Activated naive CD8-positive, alpha-beta T cell treated with anti-CD3 and anti-CD28 coated beads for 36 hours (primary cell): ENCODE measurements around the gene PTGDR2. TPM values are rescaled to one million over a fixed set of nuclear protein-coding genes. Genes with fewer than 3 reads are reported as not detected.
A peak's percentile ranks its signal among the peaks of the same experiment; 100 is the strongest.

ENCODE experiments used
- DNase-seq: peaks from one replicate; pipeline ENCODE4 v3.0.0; 2021
- H3K27ac Mint-ChIP-seq: one replicate; pipeline ENCODE4 v1.8.0; 2022; ENCODE audit warnings: mild to moderate bottlenecking, moderate library complexity, mixed read lengths
- H3K27me3 Mint-ChIP-seq: one replicate; pipeline ENCODE4 v1.8.0; 2022; ENCODE audit warnings: mild to moderate bottlenecking, mixed read lengths
- H3K36me3 Mint-ChIP-seq: one replicate; pipeline ENCODE4 v1.8.0; 2021; ENCODE audit warnings: mild to moderate bottlenecking, mixed read lengths
- H3K4me1 Mint-ChIP-seq: one replicate; pipeline ENCODE4 v1.8.0; 2021; ENCODE audit warnings: mixed read lengths
- H3K4me3 Mint-ChIP-seq: one replicate; pipeline ENCODE4 v1.8.0; 2022; ENCODE audit warnings: mild to moderate bottlenecking, moderate library complexity, mixed read lengths
- H3K9me3 Mint-ChIP-seq: one replicate; pipeline ENCODE4 v1.8.0; 2022; ENCODE audit warnings: mixed read lengths
- total RNA-seq, 2 experiments: library from RNA; stranded (reverse); gene quantifications; one replicate each; pipeline ENCODE4 v1.2.3, GENCODE V29; 2021

PTGDR2 gene
- under 1 TPM; 0.12 to 0.16 TPM for total RNA-seq

- H3K36me3 Mint-ChIP-seq = peaks cover 12% of the 10 kb centered on the region
- no peak within 1 kb of the TSS for H3K27ac Mint-ChIP-seq
- H3K9me3 Mint-ChIP-seq = no peaks in the 10 kb centered on the region
- peaks cover 26% of the 10 kb centered on the region for H3K4me1 Mint-ChIP-seq
- no peaks in the 10 kb centered on the region for H3K27me3 Mint-ChIP-seq
- no peak within 1 kb of the TSS for H3K4me3 Mint-ChIP-seq
- no peak for DNase-seq
These were observed at the start of gene PTGDR2 for GRCh38 chr11:60855726-60856633. PTGDR2 (minus strand) TSS chr11:60855950; CDS start chr11:60853722, 2,228 bp downstream.

- Mint-ChIP-seq H3K36me3 (peaks cover 20% of the 10 kb centered on the region), H3K27ac (peak overlapping the region; percentile 93)
These were observed 49.3 kb upstream of the PTGDR2 start for GRCh38 chr11:60905047-60905446.

GRCh38 chr11:60902625-60903024, 46.9 kb upstream of the PTGDR2 start:
- H3K4me3 Mint-ChIP-seq = peak overlapping the region; percentile 32
- peak overlapping the region; percentile 38 for H3K27ac Mint-ChIP-seq
- DNase-seq = no peak
- H3K4me1 Mint-ChIP-seq = peaks cover 27% of the 10 kb centered on the region
- no peaks in the 10 kb centered on the region for H3K27me3 Mint-ChIP-seq
- peaks cover 25% of the 10 kb centered on the region for H3K36me3 Mint-ChIP-seq
- no peaks in the 10 kb centered on the region for H3K9me3 Mint-ChIP-seq

More at GRCh38 chr11:60905047-60905446, 49.3 kb upstream of the PTGDR2 start:
- Mint-ChIP-seq H3K4me3 (peak overlapping the region; percentile 92), H3K27me3 (no peaks in the 10 kb centered on the region), H3K4me1 (peaks cover 25% of the 10 kb centered on the region), H3K9me3 (peaks cover 5% of the 10 kb centered on the region)
- DNase-seq = no peak

- Mint-ChIP-seq H3K27me3 (no peaks in the 10 kb centered on the region), H3K9me3 (no peaks in the 10 kb centered on the region), H3K36me3 (peaks cover 26% of the 10 kb centered on the region), H3K4me3 (no peak overlapping the region), H3K27ac (no peak overlapping the region), H3K4me1 (peaks cover 21% of the 10 kb centered on the region)
- DNase-seq = no peak
These were observed 45.1 kb upstream of the PTGDR2 start for GRCh38 chr11:60900673-60901404.

- H3K27ac Mint-ChIP-seq = no peak overlapping the region
- peaks cover 22% of the 10 kb centered on the region for H3K36me3 Mint-ChIP-seq
- H3K9me3 Mint-ChIP-seq = no peaks in the 10 kb centered on the region
- no peak overlapping the region for H3K4me3 Mint-ChIP-seq
- DNase-seq = no peak
- peaks cover 17% of the 10 kb centered on the region for H3K4me1 Mint-ChIP-seq
- no peaks in the 10 kb centered on the region for H3K27me3 Mint-ChIP-seq
These were observed 44.2 kb upstream of the PTGDR2 start for GRCh38 chr11:60899977-60900376.

- no peak for DNase-seq
- peaks cover 22% of the 10 kb centered on the region for H3K36me3 Mint-ChIP-seq
- H3K27ac Mint-ChIP-seq = peak overlapping the region; percentile 45
- H3K4me3 Mint-ChIP-seq = no peak overlapping the region
- H3K4me1 Mint-ChIP-seq = peaks cover 12% of the 10 kb centered on the region
- H3K27me3 Mint-ChIP-seq = no peaks in the 10 kb centered on the region
- H3K9me3 Mint-ChIP-seq = no peaks in the 10 kb centered on the region
These were observed 43.5 kb upstream of the PTGDR2 start for GRCh38 chr11:60899046-60899936.

- H3K4me1 Mint-ChIP-seq = peaks cover 5% of the 10 kb centered on the region
- no peak for DNase-seq
- H3K27ac Mint-ChIP-seq = no peak overlapping the region
- no peak overlapping the region for H3K4me3 Mint-ChIP-seq
- H3K27me3 Mint-ChIP-seq = no peaks in the 10 kb centered on the region
- H3K36me3 Mint-ChIP-seq = peaks cover 23% of the 10 kb centered on the region
- H3K9me3 Mint-ChIP-seq = no peaks in the 10 kb centered on the region
These were observed 41.7 kb upstream of the PTGDR2 start for GRCh38 chr11:60897496-60897895.

GRCh38 chr11:60895687-60896086, 39.9 kb upstream of the PTGDR2 start:
- Mint-ChIP-seq H3K4me3 (no peak overlapping the region), H3K9me3 (no peaks in the 10 kb centered on the region), H3K27ac (no peak overlapping the region), H3K27me3 (no peaks in the 10 kb centered on the region), H3K36me3 (peaks cover 26% of the 10 kb centered on the region), H3K4me1 (peaks cover 7% of the 10 kb centered on the region)
- DNase-seq = no peak

GRCh38 chr11:60891103-60891741, 35.5 kb upstream of the PTGDR2 start:
- DNase-seq = no peak
- Mint-ChIP-seq H3K27ac (no peak overlapping the region), H3K4me3 (no peak overlapping the region), H3K27me3 (no peaks in the 10 kb centered on the region), H3K36me3 (peaks cover 30% of the 10 kb centered on the region), H3K4me1 (peaks cover 3% of the 10 kb centered on the region), H3K9me3 (no peaks in the 10 kb centered on the region)

- Mint-ChIP-seq H3K36me3 (peaks cover 29% of the 10 kb centered on the region), H3K27me3 (no peaks in the 10 kb centered on the region), H3K27ac (no peak overlapping the region), H3K4me1 (peaks cover 3% of the 10 kb centered on the region), H3K4me3 (no peak overlapping the region), H3K9me3 (no peaks in the 10 kb centered on the region)
- no peak for DNase-seq
These were observed 34.9 kb upstream of the PTGDR2 start for GRCh38 chr11:60890696-60891095.

GRCh38 chr11:60889869-60890311, 34.1 kb upstream of the PTGDR2 start:
- no peaks in the 10 kb centered on the region for H3K9me3 Mint-ChIP-seq
- H3K36me3 Mint-ChIP-seq = peaks cover 30% of the 10 kb centered on the region
- no peaks in the 10 kb centered on the region for H3K27me3 Mint-ChIP-seq
- H3K4me1 Mint-ChIP-seq = peaks cover 3% of the 10 kb centered on the region
- no peak overlapping the region for H3K4me3 Mint-ChIP-seq
- no peak for DNase-seq
- H3K27ac Mint-ChIP-seq = peak overlapping the region; percentile 49

- no peaks in the 10 kb centered on the region for H3K27me3 Mint-ChIP-seq
- DNase-seq = no peak
- H3K4me1 Mint-ChIP-seq = peaks cover 3% of the 10 kb centered on the region
- peaks cover 30% of the 10 kb centered on the region for H3K36me3 Mint-ChIP-seq
- H3K9me3 Mint-ChIP-seq = no peaks in the 10 kb centered on the region
- H3K27ac Mint-ChIP-seq = no peak overlapping the region
- H3K4me3 Mint-ChIP-seq = no peak overlapping the region
These were observed 31.8 kb upstream of the PTGDR2 start for GRCh38 chr11:60887556-60887955.

- Mint-ChIP-seq H3K27ac (no peak overlapping the region), H3K36me3 (peaks cover 18% of the 10 kb centered on the region), H3K27me3 (no peaks in the 10 kb centered on the region)
These were observed 25.0 kb upstream of the PTGDR2 start for GRCh38 chr11:60880643-60881282.

More at GRCh38 chr11:60880643-60881282, 25.0 kb upstream of the PTGDR2 start:
- H3K4me3 Mint-ChIP-seq = no peak overlapping the region
- no peaks in the 10 kb centered on the region for H3K9me3 Mint-ChIP-seq
- DNase-seq = no peak
- H3K4me1 Mint-ChIP-seq = no peaks in the 10 kb centered on the region
